Measurements from ENCODE around the gene MBIP. TPM values are rescaled to one million over a fixed set of nuclear protein-coding genes. Genes with fewer than 3 reads are reported as not detected.

The MBIP gene
- total RNA-seq, 2 experiments from 2014 or later = 77.9 to 78.9 TPM

- H3K9me3 ChIP-seq (ENCODE audit: control insufficient read depth in 1 of 2, insufficient read depth in 1 of 2, low read length in 2 of 2) = no peaks in the 10 kb centered on the region
- peaks cover 4 to 23% of the 10 kb centered on the region in 2 experiments for H3K27me3 ChIP-seq (ENCODE audit: control insufficient read depth in 1 of 2, insufficient read depth in 2 of 2, low read length in 2 of 2)
- no peak overlapping the region for H3K4me3 ChIP-seq (ENCODE audit: low read length)
- intact Hi-C loops (cut with DNase I, micrococcal nuclease) = no loop called here
- H3K4me1 Mint-ChIP-seq (ENCODE audit: low read depth) = peaks cover under 1% of the 10 kb centered on the region
- no peaks in the 10 kb centered on the region for H3K9me3 Mint-ChIP-seq
- TF ChIP-seq CTCF (IDR thresholded peaks at IDR 0.05) = no peak
- H3K4me1 ChIP-seq (ENCODE audit: insufficient read depth, low read length) = peaks cover 3% of the 10 kb centered on the region
- ChIA-PET CTCF (no interaction called here), POLR2A (no interaction called here)
- DNase-seq (no peak), ATAC-seq (ENCODE audit: poor library complexity) (no peak)
- H3K36me3 ChIP-seq (ENCODE audit: insufficient read depth, low read length) = no peaks in the 10 kb centered on the region
- no peak overlapping the region for H3K4me3 Mint-ChIP-seq
- H3K27me3 Mint-ChIP-seq = peaks cover 46% of the 10 kb centered on the region
- H3K36me3 Mint-ChIP-seq (ENCODE audit: low read depth) = no peaks in the 10 kb centered on the region
- H3K27ac ChIP-seq (ENCODE audit: low read depth in 1 of 2, low read length in 2 of 2) = no peak overlapping the region
- no peak overlapping the region for H3K27ac Mint-ChIP-seq
These were observed 5.4 kb upstream of the MBIP start for GRCh38 chr14:36325853-36326252.

GRCh38 chr14:36324897-36325296, 4.5 kb upstream of the MBIP start:
- intact Hi-C loops (cut with DNase I, micrococcal nuclease) = loop anchor here in 1 of 2 experiments (5.0 kb wide), 1 partner anchor 498 kb away; the partner anchor contains the start of gene BRMS1L
- CTCF ChIA-PET = no interaction called here

DNA sequence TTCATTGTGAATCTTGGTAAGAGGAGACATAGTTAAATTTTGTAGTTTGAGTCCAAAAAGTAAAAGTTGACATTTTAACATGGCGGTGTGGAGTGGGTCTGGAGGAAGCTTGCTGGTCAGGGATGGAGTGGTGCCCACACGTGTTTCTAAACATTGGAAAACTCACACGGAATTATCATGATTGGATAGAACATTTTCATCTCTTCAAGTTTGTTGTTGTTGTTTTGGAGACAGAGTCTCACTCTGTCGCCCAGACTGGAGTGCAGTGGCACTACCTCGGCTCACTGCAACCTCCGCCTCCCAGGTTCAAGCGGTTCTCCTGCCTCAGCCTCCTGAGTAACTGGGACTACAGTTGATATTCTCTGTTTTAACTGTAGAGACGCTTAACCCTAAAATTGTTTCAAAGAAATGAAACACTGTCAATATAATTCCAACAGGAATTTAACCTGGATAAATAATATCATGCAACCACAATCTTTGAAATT, 502 bp upstream of the MBIP start:
- peak overlapping the region; percentile 92 for H3K4me3 ChIP-seq (ENCODE audit: low read length)
- intact Hi-C loops (cut with DNase I, micrococcal nuclease) = loop anchor here (1.0 to 5.0 kb wide), 2 partner anchors 53 to 494 kb away; partner anchors contain the start of gene BRMS1L (in 1 of the 2)
- H3K9me3 Mint-ChIP-seq = peaks cover 2% of the 10 kb centered on the region
- H3K4me3 Mint-ChIP-seq = peak overlapping the region; percentile 96
- H3K27me3 ChIP-seq (ENCODE audit: control insufficient read depth in 1 of 2, insufficient read depth in 2 of 2, low read length in 2 of 2) = peaks cover 0 to 19% of the 10 kb centered on the region in 2 experiments
- TF ChIP-seq CTCF (IDR thresholded peaks at IDR 0.05) = no peak
- peaks cover 42% of the 10 kb centered on the region for H3K4me1 Mint-ChIP-seq (ENCODE audit: low read depth)
- peak overlapping the region in 1 of 2 donors; percentile 21 for H3K27ac ChIP-seq (ENCODE audit: low read depth in 1 of 2, low read length in 2 of 2)
- DNase-seq (no peak), ATAC-seq (ENCODE audit: poor library complexity) (peak; percentile 3)
- H3K36me3 Mint-ChIP-seq (ENCODE audit: low read depth) = peaks cover 16% of the 10 kb centered on the region
- H3K27me3 Mint-ChIP-seq = peaks cover 14% of the 10 kb centered on the region
- no peaks in the 10 kb centered on the region for H3K9me3 ChIP-seq (ENCODE audit: control insufficient read depth in 1 of 2, insufficient read depth in 1 of 2, low read length in 2 of 2)
- CTCF ChIA-PET = interaction anchor here (0.6 kb wide), 1 partner anchor 52 kb away, joined by 4 read pairs; no protein-coding TSS in a partner anchor
- peaks cover 6% of the 10 kb centered on the region for H3K4me1 ChIP-seq (ENCODE audit: insufficient read depth, low read length)
- peak overlapping the region; percentile 85 for H3K27ac Mint-ChIP-seq
- no peaks in the 10 kb centered on the region for H3K36me3 ChIP-seq (ENCODE audit: insufficient read depth, low read length)
- POLR2A ChIA-PET = interaction anchor here (0.6 to 1.9 kb wide), 7 partner anchors 11 to 1339 kb away, joined by 3 to 14 read pairs (median 4); partner anchors contain the start of genes BRMS1L, FAM177A1, RALGAPA1 and SRP54

More at GRCh38 chr14:36324897-36325296, 4.5 kb upstream of the MBIP start:
- Mint-ChIP-seq H3K27ac (no peak overlapping the region), H3K27me3 (peaks cover 38% of the 10 kb centered on the region), H3K36me3 (ENCODE audit: low read depth) (peaks cover 7% of the 10 kb centered on the region), H3K9me3 (peaks cover 2% of the 10 kb centered on the region), H3K4me3 (no peak overlapping the region), H3K4me1 (ENCODE audit: low read depth) (peaks cover 8% of the 10 kb centered on the region)
- Histone ChIP-seq H3K27ac (ENCODE audit: low read depth in 1 of 2, low read length in 2 of 2) (no peak overlapping the region), H3K27me3 (ENCODE audit: control insufficient read depth in 1 of 2, insufficient read depth in 2 of 2, low read length in 2 of 2) (peaks cover 0 to 23% of the 10 kb centered on the region in 2 experiments), H3K4me1 (ENCODE audit: insufficient read depth, low read length) (peaks cover 6% of the 10 kb centered on the region), H3K9me3 (ENCODE audit: control insufficient read depth in 1 of 2, insufficient read depth in 1 of 2, low read length in 2 of 2) (no peaks in the 10 kb centered on the region), H3K36me3 (ENCODE audit: insufficient read depth, low read length) (no peaks in the 10 kb centered on the region), H3K4me3 (ENCODE audit: low read length) (no peak overlapping the region)
- TF ChIP-seq CTCF (IDR thresholded peaks at IDR 0.05) = no peak
- DNase-seq (no peak), ATAC-seq (ENCODE audit: poor library complexity) (no peak)
- POLR2A ChIA-PET = no interaction called here
